Measurements from ENCODE around the gene STRA8.

Gene STRA8

DNA sequence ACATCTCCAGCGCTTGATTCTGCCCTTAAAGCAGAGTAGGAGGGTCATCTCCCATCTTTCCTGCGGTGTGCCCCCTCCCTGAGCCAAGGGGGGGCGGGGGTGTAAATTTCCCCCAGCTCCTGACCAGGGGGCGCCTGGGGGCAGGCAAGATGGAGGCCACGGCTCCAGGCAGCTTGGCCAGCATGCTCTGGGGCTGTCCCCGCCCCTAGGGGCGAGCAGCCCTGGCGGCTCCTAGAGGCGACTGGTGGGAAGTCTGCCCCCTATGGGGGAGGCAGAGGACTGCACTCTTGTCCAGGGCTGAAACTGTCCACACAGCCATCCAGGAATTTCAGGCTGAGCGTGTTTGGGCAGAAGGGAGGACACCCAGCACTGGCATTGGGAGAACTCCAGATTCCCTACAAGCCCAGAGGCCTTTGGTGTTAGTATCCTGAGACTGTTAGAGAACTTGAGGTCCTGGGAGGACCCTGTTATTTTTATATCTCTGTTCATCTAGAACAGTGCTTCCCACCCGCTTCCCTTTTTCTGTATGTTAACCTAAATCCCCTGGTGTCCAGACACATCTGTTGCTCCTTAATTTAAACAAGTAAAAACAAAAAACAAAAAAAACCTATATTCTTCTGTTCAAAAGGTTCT lies 4.6 kb downstream of the STRA8 start:
- peak; percentile 61 for DNase-seq (ENCODE audit: low spot score)

DNA sequence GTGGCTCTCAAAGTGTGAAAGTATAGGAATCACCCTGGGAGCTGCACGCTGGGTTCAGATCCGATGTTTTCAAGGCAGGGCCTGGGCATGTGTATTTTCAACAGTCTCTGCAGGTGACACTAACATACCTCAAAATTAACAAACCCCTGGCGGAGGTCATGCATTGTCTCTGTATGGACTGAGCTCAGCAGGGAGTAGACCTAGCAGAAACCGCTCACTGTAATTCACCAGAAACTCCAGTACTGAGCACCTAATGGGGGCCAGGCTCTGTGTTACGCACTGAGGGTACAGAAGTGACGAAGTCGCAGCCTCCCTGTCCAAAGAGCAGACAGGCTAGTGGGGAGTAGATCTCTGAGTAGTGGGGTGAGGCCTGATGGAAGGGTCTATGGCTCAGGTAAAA lies 5.6 kb downstream of the STRA8 start:
- DNase-seq (ENCODE audit: low spot score), result no peak

DNA sequence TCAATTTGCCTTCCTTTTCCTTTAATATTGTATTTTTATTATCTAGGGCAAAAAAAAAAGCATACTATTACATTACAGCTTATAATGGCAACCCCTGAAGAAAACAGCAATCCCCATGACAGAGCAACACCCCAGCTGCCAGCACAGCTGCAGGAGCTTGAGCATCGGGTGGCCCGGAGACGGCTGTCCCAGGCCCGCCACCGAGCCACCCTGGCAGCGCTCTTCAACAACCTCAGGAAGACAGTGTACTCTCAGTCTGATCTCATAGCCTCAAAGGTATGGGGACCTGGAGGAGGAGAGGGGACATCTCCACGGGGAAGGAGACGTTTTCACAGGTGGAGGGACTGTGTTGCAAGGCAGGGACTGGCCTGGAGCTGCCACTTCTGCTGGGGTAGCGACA lies 6.8 kb downstream of the STRA8 start:
- no peak for DNase-seq (ENCODE audit: low spot score)

DNA sequence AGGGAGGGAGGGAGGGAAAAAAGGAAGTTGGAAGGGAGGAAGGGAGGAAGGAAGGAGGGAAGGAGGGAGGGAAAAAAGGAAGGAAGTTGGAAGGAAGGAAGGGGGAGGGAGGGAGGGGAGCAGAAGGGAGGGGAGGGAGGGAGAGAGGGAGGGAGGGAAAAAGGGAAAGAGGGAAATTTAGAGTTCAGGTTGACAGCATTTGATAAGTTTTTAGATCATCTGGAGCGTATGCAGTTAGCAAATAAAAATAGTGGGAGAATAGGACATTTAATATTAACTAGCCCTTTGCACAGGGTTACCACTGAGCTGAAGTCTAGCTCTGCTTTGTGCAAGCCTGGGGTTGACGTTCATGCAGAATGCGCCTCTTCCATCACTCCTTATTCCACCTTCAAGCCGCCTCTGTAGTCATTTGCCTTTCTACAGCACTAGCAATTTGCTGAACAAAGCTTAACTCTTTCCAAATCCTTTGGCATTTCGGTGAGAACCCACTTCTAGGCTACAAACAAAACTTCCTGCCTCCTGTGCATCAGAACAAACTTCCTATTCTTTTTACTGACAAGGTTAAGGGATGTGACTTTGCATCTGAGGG lies 8.6 kb downstream of the STRA8 start:
- no peak for DNase-seq (ENCODE audit: low spot score)

DNA sequence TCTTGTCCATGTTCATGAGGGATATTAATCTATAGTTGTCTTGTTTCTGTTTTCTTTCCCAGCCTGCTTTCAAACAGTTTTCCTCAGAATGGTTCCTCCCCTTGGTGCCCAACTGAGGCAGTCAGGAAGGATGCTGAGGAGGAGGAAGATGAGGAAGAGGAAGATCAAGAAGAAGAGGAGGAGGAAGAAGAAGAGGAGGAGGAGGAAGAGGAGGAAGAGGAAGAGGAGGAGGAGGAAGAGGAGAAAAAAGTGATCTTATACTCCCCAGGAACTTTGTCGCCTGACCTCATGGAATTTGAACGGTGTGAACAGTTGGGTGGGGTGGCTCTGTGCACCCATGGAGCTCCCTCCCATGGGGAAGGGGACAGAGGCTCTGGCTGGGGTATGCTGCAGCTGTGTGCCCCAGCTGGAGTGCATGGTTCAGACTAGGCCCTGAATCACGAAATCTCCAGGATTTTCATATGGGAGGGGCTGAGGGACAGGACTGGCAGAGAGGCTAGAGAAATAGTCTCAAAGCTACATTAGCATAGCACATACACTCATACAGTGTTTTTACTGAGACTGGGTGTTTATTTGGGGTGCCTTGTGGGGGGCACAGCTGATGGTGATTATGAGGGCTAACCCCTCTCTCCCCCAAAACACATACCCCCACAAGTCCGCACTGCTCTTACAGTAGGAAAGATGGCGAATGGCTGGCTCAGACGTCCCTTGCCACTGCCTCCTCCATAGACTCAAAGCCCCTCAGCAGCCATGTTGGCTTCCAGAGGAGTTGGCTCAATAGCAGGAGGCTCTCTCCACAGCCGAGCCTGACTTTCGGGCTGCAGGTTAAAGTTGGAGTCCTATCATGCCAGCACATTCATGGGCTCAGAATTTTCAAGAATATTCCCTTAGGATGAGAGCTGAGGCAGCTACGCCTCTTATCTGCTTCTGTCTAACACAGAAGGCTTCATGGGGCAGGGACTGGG lies 11.9 kb downstream of the STRA8 start:
- no peak for DNase-seq (ENCODE audit: low spot score)

DNA sequence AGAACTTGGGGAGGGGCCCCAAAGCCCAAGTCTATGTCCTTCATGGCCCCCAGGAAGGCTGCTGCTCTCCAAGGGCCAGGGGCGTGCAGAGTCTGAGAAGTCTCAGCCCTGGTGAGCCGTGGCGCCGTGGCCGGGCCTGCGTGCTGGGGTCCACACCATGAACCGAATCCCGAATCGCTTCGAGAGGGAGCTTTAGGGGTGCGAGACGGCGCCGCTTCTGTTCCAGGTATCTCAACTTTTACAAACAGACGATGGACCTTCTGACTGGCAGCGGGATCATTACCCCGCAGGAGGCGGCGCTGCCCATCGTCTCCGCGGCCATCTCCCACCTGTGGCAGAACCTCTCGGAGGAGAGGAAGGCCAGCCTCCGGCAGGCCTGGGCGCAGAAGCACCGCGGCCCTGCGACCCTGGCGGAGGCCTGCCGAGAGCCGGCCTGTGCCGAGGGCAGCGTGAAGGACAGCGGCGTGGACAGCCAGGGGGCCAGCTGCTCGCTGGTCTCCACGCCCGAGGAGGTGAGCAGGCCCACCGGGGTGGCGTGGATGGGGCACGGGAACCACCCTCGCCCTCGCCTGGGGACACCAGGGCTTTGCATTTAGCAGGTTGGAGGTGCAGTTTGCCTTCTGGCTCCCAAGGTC lies 12.7 kb downstream of the STRA8 start:
- DNase-seq (ENCODE audit: low spot score), result no peak

DNA sequence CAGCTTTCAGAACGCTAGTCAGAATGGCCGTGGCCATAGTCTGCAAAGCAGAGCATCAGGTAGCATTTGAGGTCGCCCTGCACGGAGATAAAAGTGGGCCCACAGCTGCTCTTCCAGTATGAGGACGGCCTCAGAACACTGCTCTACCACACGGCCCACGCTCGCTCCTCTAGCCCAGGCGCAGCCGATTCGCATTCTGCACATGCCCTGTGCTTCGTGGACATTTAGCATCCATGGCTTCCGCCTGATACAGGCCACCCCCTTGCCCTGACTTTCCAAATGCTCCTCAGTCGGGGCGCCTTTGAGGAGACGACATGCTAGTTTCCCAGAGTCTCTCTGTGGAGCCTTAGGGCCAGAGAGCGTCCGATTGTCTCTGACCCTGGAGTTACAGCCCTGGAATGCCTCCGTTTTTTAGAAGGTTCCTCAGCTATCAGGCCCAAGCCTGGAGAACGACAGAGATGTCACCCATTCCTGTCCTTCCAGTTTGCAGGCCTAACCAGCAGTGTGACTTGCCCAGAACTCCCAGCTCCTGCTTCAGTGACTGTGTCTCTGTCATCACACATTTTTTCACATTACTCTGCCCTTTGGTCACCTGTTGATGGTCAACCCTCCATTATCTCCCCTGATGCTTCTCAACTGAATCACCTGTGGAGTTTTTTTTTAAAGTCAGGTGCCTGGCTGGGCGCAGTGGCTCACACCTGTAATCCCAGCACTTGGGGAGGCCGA lies 14.3 kb downstream of the STRA8 start:
- DNase-seq (ENCODE audit: low spot score), result no peak

DNA sequence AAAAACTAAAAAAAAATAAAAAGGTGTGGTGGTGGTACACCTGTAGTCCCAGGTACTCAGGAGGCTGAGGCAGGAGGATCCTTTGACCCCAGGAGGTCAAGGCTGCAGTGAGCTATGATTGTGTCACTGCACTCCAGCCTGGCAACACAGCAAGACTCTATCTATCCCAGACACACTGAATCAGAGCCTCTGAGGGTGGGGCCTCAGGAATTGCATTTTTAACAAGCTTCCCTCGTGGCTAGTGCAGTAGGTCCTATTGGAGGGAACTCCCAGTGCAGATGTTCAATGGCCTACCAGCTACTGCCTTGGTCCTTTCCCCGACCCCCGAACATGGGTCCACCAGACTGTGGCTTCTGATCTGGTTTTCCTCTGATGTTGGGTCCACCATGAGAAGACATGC lies 14.9 kb downstream of the STRA8 start:
- DNase-seq (ENCODE audit: low spot score), result no peak

DNA sequence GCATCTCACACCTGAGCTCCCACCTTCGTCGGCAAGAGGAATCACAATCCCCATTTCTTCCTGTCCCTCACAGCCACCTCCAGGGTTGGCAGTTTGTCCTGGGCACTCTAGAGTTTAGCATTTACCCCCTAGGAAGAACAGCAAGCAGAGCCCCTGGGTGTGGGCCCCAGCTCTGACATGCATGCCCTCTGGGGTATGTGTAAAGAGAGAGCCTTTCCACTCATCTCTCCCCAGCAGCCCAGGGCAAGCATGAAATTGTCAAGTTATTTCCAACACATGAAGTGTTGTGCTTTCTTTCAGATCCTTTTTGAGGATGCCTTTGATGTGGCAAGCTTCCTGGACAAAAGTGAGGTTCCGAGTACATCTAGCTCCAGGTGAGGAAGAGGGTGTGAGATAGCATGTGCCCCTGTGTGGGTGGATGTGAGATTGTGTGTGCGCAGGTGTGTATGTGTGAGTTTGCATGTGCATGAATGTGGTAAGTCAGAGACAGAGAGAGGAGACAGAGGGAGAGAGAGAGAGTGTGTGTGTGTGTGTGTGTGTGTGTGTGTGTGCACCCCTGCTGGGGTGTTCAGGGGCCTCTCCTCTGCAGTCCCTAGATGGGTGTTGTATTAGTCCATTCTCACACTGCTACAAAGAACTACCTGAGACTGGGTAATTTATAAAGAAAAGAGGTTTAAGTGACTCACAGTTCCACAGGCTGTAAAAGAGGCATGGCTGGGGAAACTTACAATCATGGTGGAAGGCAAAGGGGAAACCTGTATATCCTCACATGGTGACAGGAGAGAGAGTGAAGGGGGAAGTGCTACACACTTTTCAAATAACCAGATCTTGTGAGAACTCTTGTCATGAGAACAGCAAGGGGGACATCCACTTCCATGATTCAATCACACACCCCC lies 18.1 kb downstream of the STRA8 start:
- no peak for DNase-seq (ENCODE audit: low spot score)

DNA sequence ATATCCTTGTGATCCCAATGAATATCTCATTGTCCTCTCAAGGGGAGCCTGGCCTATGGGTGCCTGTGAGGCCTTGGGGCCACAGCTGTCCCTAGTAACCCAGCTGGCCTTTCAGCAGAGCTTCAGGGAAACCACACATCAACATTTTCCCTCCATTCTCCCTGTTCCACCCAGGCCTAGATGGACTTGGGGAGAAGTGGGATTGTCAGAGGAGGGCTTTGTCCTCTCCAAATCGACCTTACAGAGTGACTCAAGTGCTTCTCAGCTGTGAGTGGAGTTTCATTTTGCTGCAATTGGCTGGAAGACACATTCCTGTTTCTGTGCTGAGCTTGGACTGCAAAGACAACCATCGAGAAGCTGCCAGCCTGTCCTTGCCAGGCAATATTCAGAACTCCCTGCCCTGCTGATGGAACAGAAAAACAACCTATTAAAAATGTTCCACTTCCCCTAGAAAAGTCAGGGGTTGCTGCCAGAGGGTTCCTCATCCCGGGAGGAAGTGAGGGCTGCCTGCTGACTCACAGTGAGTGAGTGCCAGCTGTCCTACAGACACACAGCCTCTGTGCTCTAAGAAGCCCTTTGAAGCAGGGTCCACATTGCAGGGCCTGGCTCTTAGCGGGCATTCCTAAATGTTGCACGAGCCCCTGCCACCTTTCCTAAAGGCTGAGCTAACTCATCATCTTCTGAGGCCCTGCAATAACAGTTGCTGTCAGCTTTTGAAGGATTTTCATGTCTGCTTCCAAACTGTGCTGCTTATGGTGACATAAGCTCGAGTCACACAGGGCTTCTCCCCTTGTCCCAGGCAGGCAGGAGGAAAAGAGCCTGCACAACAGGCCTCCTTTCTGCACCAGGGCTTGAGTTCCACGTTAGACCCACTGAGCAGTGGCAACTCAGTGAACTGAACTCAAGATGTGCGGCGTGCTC lies 20.5 kb downstream of the STRA8 start:
- no peak for DNase-seq (ENCODE audit: low spot score)

DNA sequence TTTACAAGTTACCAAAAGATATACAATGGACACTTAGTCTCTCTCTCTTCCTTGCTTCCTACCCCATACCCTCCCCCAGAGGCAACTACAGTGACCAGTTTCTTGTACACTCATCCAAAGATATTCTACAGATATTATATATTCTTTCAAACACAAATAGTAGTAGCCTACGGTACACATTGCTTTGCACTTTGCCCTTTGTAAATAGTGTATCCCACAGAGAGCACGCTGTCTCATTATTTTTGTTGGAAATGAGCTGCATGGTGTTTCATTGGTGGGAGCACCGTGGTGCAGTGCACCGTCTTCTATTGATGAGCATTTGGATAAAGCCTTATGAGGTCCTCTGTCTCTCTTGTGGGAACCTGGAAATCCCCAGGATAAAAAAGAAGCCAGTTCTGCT lies 24.2 kb downstream of the STRA8 start:
- DNase-seq (ENCODE audit: low spot score), result no peak

DNA sequence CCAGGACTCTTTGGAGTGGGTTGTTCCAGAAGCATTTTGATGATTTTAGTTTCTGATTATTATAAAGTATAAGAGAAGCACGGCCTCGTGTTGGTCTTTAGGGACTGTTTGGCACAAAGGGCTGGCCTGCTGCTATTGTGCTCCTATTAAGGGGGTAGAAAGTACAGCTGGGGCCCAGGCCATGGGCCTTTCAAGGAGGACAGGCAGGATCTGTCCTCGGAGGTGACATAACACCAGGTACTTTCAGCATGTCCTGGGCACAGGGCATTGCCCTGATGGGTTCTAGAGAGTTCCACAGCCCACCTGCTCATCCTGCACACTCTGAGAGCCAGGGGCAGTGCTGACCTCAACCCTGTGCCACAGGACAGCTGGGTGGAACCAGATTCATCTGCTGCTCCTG lies 24.9 kb downstream of the STRA8 start:
- no peak for DNase-seq (ENCODE audit: low spot score)

DNA sequence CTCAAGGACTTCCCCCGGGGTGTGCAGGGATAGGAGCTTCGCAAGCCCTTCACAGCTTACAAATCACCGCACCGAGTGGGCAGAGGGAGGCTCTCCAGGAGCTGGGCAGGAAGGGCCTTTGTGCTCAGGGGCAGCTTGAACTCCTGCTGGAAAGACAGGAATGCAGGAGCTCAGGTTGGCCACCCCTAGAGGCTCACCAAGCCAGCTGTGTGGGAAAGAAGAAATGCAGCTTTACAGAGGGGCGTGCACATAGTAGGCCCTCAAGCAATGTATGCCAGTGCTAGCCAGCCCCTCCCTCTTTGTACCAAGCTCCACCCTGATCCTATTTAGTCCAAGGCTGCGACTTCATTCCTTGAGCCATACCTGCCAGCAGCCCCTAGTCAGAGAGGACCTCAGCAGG lies 26.1 kb downstream of the STRA8 start:
- no peak for DNase-seq (ENCODE audit: low spot score)

DNA sequence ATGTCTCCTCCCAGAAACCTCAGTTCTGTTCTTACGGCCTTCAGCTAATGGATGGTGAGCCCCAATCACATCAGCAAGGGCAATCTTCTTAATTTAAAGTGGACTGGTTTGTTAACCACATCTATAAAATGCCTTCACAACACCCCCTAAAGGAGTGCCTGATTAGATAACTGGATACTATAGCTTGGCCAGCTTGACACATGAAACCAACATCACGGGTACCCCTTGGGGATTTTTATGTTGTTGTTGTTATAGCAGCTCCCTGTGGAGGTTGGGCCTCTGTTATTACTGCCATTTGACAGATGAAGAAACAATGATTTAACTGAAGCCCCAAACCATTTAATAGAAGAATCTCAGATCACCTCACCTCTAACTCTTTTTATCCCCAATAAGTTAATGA lies 26.8 kb downstream of the STRA8 start:
- DNase-seq (ENCODE audit: low spot score), result no peak

DNA sequence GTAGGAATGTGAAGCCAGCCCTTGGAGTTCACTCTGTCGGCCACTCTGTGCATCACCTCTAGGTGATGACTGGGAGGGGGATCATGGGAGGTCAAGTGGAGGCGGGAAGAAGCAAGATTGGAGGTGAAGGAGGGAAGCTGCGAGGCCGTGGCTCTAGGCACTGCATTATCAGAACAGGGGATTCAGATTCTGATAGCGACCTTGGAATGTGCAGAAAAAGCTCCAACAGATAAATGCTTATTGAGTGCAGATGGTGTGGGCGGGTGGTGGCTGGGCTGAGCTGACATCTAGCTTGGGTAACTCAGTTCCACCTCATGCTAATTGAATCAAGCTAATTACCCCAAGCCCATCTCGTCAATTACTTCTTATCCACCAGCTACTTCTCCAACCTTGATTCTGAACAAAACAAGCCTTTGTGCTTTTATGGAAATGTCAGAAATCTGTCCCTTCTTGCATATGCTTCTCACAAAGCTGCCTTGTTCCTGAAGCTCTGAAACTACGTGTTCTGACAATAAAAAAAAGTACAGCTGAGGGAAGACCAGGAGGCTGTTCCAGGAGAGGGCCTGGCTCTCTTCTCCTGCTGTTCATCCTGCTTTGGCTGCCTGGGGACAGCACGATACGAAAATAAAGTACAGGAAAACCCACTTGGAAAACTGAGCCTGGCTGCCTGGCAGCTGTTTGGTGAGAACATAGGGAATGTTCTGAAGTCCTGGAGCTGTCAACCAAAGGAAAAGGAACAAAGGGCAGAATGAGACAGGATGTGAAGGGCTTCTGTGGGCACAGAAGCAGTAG lies 27.5 kb downstream of the STRA8 start:
- DNase-seq (ENCODE audit: low spot score), result no peak

DNA sequence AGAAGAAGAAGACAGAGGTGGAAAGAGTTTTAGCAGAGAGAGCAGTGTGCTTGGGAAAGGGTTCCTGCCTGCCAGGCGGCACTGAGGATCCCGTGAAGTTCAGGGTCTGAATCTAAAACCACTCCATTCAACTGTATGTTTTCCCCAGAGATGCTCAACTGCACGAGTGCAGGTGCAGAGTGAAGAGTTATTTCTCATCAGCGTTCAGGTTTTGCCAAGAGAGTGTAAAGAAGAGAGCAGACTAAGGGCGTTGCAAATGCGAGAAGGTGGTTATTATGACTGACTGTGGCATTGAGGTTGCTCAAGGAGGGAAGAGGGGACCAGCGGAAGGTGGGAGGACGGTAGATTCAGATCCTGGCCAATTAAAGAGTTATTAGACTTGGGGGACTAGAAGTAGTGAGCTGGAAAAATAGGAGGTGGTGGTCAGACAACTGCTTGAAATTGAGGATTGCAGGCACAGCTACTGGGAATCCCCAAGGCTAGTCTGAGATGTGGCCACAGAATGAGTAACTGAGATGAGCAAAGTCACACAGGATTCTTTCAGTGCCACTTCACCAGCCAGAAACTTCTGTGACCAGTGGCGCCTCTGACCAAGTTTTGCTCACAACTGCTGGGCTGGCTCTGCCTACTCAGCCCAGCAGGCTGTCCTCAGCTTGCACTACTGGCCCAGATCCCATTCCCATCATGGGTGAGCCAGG lies 29.1 kb downstream of the STRA8 start:
- DNase-seq (ENCODE audit: low spot score), result no peak

DNA sequence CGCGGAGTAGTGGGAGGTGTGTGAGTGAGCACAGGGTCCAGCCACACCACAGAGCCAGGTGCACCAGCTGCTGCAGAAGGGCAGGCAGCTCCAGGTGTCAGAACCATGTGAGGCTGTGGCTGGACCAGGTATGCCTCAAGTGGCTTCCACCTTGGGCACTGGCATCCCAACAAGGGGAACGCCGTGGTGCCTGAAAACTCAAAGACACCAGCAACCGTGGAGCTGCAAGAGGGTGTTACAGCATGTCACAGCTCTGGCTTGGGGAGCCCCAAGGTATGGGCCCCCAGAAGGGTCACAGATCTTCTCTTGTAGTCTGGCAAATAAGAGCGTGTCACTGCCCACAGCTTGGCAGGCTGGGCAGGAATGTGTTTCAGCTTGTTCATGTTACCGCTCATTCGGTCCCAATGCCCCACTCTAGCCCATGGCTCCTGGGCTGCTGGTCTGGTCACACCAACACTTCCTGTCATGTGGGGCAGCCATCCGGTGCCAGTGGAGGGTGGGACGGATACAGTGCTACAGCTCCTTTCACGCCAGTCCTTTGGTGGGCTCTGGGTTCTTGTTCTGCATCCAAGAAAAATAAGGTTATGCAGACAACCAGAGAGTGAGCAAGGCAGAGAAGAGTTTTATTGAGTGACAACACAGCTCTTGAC lies 29.8 kb downstream of the STRA8 start:
- no peak for DNase-seq (ENCODE audit: low spot score)

DNA sequence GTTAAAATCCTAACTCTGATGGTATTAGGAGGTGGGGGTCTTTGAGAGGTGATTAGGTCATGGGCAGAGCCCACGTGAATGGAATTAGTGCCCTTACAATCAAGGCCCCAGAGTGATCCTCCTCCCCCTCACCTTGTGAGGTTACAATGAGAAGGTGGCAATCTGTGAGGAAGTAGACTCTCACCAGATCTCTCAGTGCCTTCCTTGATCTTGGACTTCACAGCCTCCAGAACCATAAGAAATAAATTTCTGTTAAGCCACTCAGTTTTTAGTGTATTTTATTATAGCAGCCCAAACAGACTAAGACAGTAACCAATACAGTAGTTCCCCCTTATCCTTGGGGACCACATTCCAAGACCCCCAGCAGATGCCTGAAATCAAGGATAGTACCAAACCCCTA lies 32.0 kb downstream of the STRA8 start:
- no peak for DNase-seq (ENCODE audit: low spot score)
